HCT116 (cell line): Measurements from ENCODE around the gene BCAP31. TPM values are rescaled to one million over a fixed set of nuclear protein-coding genes. Genes with fewer than 3 reads are reported as not detected.
"Not testable (repeated sequence)": the region's sequence is repeated elsewhere in the genome, so short reads cannot be mapped to it uniquely, and the experiment has no call there.

Source experiments
- ATAC-seq: fragments of 200-7000 bp; cut with Tn5 transposase; 2 replicates; pipeline ENCODE4 v1.9.1; 2020; ENCODE audit warnings: mild to moderate bottlenecking, moderate library complexity
- BruUV-seq: library from RNA; stranded (reverse); fragments of 400-500 nt; replicated peaks from 2 replicates; lab custom pipeline; 2021; lab: Mats Ljungman, UMichigan
- CTCF ChIA-PET: fragments of 300-600 bp; sonication (Branson Sonifier 250); formaldehyde crosslinking; loops from one replicate; lab custom pipeline; 2021; ENCODE audit warnings: antibody characterized with exemption; lab: Charles Lee
- POLR2A ChIA-PET: fragments of 300-600, 350-600 bp; sonication (Branson Sonifier 250); formaldehyde crosslinking; loops from one replicate; lab custom pipeline; 2021; ENCODE audit warnings: antibody characterized with exemption; lab: Charles Lee
- RAD21 ChIA-PET, 2 experiments: fragments of 300-600 bp; sonication (Branson Sonifier 250); formaldehyde crosslinking; loops; one replicate each; lab custom pipeline; 2023; ENCODE audit warnings: low total read pairs in 2 of 2; ENCODE audit not compliant: uncharacterized antibody in 2 of 2, unreplicated experiment in 2 of 2, low non-redundant PET in 1 of 2; lab: Charles Lee
- DNase-seq: peaks from one replicate; pipeline ENCODE4 v3.0.0-alpha.2; 2010; ENCODE audit warnings: low read depth, low spot score
- H2AFZ ChIP-seq: fragments of 200-600 bp; shearing (Covaris generic), sonication (generic); 2 replicates; pipeline ENCODE4 v1.6.1; 2017; ENCODE audit warnings: low read depth, mixed run types, mixed read lengths, antibody characterized with exemption, low read length; ENCODE audit not compliant: poor library complexity, severe bottlenecking
- H3K27ac ChIP-seq: 2 replicates; pipeline ENCODE4 v1.5.1; 2012; ENCODE audit warnings: low read depth, low read length
- H3K27me3 ChIP-seq: fragments of 200-600 bp; sonication (generic); 2 replicates; pipeline ENCODE4 v1.6.1; 2016; ENCODE audit warnings: mixed run types, low read length, mixed read lengths; ENCODE audit not compliant: insufficient read depth
- H3K36me3 ChIP-seq, 2 experiments: fragments of 200-500 bp in 1 of 2; fragments of 200-600 bp in 1 of 2; sonication (Bioruptor generic) in 1 of 2; sonication (generic) in 1 of 2; 2 replicates each; pipeline versions ENCODE4 v1.5.1 to v1.6.1; 2014 to 2016; ENCODE audit warnings: low read length in 2 of 2, inconsistent platforms in 1 of 2, mixed read lengths in 1 of 2, mixed run types in 1 of 2; ENCODE audit not compliant: insufficient read depth in 2 of 2, control insufficient read depth in 1 of 2
- H3K4me1 ChIP-seq, 2 experiments: fragments of 200-600 bp in 1 of 2; sonication (generic) in 1 of 2; 2 replicates each; pipeline versions ENCODE4 v1.5.1 to v1.6.1; 2012 to 2017; ENCODE audit warnings: low read length in 2 of 2, inconsistent platforms in 1 of 2, mild to moderate bottlenecking in 1 of 2, mixed read lengths in 1 of 2, mixed run types in 1 of 2, moderate library complexity in 1 of 2; ENCODE audit not compliant: insufficient read depth in 2 of 2, control insufficient read depth in 1 of 2
- H3K4me2 ChIP-seq: fragments of 200-600 bp; sonication (generic); 2 replicates; pipeline ENCODE4 v1.6.1; 2017; ENCODE audit warnings: mixed run types, low read length, mixed read lengths
- H3K4me3 ChIP-seq, 2 experiments: fragments of 200-600 bp in 1 of 2; sonication (generic) in 1 of 2; replicated peaks in 1 of 2; 2 replicates each; pipeline ENCODE4 v1.5.1; 2011 to 2016; ENCODE audit warnings: low read length in 2 of 2, control low read depth in 1 of 2, low read depth in 1 of 2, mild to moderate bottlenecking in 1 of 2, mixed read lengths in 1 of 2, mixed run types in 1 of 2
- H3K79me2 ChIP-seq: fragments of 200-600 bp; sonication (generic); 2 replicates; pipeline ENCODE4 v1.6.1; 2017; ENCODE audit warnings: mild to moderate bottlenecking, mixed run types, low read length, moderate library complexity, mixed read lengths; ENCODE audit not compliant: insufficient read depth
- H3K9ac ChIP-seq: fragments of 200-600 bp; sonication (generic); 2 replicates; pipeline ENCODE4 v1.6.1; 2016; ENCODE audit warnings: low read length, mixed read lengths
- H3K9me2 ChIP-seq: fragments of 200-600 bp; sonication (generic), shearing (Covaris generic); 2 replicates; pipeline ENCODE4 v1.6.1; 2017; ENCODE audit warnings: mixed run types, mild to moderate bottlenecking, moderate library complexity; ENCODE audit not compliant: insufficient read depth
- H3K9me3 ChIP-seq, 2 experiments: fragments of 200-500 bp in 1 of 2; fragments of 200-600 bp in 1 of 2; sonication (Bioruptor generic) in 1 of 2; sonication (generic) in 1 of 2; 2 replicates each; pipeline ENCODE4 v1.6.1; 2014 to 2017; ENCODE audit warnings: low read length in 2 of 2, mixed read lengths in 2 of 2, inconsistent platforms in 1 of 2, low read depth in 1 of 2, mild to moderate bottlenecking in 1 of 2, mixed run types in 1 of 2, moderate library complexity in 1 of 2; ENCODE audit not compliant: control insufficient read depth in 1 of 2, insufficient read depth in 1 of 2
- H4K20me1 ChIP-seq: fragments of 200-600 bp; sonication (generic), shearing (Covaris generic); 2 replicates; pipeline ENCODE4 v1.6.1; 2017; ENCODE audit warnings: mixed run types, mild to moderate bottlenecking, moderate library complexity; ENCODE audit not compliant: insufficient read depth
- CEBPB ChIP-seq: IDR thresholded peaks from 2 replicates; pipeline ENCODE4 v1.6.1; 2012; ENCODE audit warnings: low read depth
- intact Hi-C: fragments of 100-400 bp; cut with micrococcal nuclease; formaldehyde crosslinking; loops from 2 replicates; pipeline ENCODE4 v1.10.0; 2022
- total RNA-seq: library from RNA; stranded (reverse); gene quantifications from one replicate; pipeline ENCODE4 v1.2.1, GENCODE V29; 2021; ENCODE audit not compliant: unreplicated experiment

Gene BCAP31
- total RNA-seq, 1 experiment from 2014 or later, result 185 TPM

- H4K20me1 ChIP-seq, H3K4me3 ChIP-seq, H3K9me2 ChIP-seq, H3K4me2 ChIP-seq, H3K27ac ChIP-seq, CTCF ChIA-PET, RAD21 ChIA-PET, H3K27me3 ChIP-seq, H3K9ac ChIP-seq, H3K9me3 ChIP-seq, POLR2A ChIA-PET, ATAC-seq, intact Hi-C loops, DNase-seq, BruUV-seq, H3K36me3 ChIP-seq, H2AFZ ChIP-seq: not testable (repeated sequence)
- Histone ChIP-seq H3K4me1 (peaks cover 4 to 22% of the 10 kb centered on the region in 2 experiments; a peak in 3 of 4 replicates), H3K79me2 (peaks cover 22% of the 10 kb centered on the region)
Measured at GRCh38 chrX:153691032-153691827, 33.0 kb downstream of the BCAP31 start.

DNA sequence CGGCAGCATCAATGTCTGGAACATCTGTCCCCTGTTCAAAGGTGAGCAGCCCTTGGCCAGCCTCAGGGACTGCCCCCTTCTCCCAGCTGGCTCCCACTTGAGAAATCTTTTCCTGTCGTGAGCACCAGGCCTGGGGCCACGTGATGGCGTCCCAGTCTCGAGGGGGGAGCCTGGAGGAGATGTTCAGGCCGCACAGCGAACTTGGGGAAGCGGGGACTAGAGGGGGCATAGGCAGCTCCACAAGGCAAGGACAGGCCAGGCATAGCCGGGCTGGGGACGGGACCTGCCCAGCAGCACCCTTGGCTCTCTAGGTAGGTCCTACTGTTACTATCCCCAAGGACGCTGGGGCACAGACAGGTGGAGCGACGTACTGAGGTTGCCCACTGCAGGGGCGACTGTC, 33.7 kb downstream of the BCAP31 start:
- no peak overlapping the region; the same call in 1 of the 2 replicates for H3K27ac ChIP-seq
- intact Hi-C loops, result no loop called here
- DNase-seq, result no peak
- H3K4me2 ChIP-seq, result peak overlapping the region; percentile 74
- H3K9ac ChIP-seq, result no peak overlapping the region
- no peaks in the 10 kb centered on the region for H3K9me2 ChIP-seq
- BruUV-seq, result TSS peak; percentile 38
- no peak for ATAC-seq
- RAD21 ChIA-PET, result no interaction called here
- CTCF ChIA-PET, result no interaction called here
- no peak for TF ChIP-seq CEBPB
- no peaks in the 10 kb centered on the region for H3K9me3 ChIP-seq
- H4K20me1 ChIP-seq, result no peaks in the 10 kb centered on the region
- H3K27me3 ChIP-seq, result no peaks in the 10 kb centered on the region
- no peaks in the 10 kb centered on the region for H3K36me3 ChIP-seq
- H3K4me3 ChIP-seq, result no peak overlapping the region
- POLR2A ChIA-PET, result no interaction called here
- no peak overlapping the region for H2AFZ ChIP-seq
- peaks cover 22% of the 10 kb centered on the region for H3K79me2 ChIP-seq
- peaks cover 4 to 24% of the 10 kb centered on the region in 2 experiments; a peak in 3 of 4 replicates for H3K4me1 ChIP-seq
